Right renal cortex interstitium (tissue), 3 donors: ENCODE measurements around the gene CX3CR1. TPM values are rescaled to one million over a fixed set of nuclear protein-coding genes. Genes with fewer than 3 reads are reported as not detected.
"Not testable (repeated sequence)": the region's sequence is repeated elsewhere in the genome, so short reads cannot be mapped to it uniquely, and the experiment has no call there.

Experiments used
- DNase-seq, 3 donors: peaks; one replicate each; pipeline ENCODE4 v3.0.0-alpha.2; 2013; ENCODE audit warnings: low read depth in 3 of 3, low spot score in 2 of 3
- polyA plus RNA-seq, 3 donors: library from polyadenylated mRNA; unstranded; fragments of 120-200 nt; gene quantifications; one replicate each; pipeline ENCODE4 v1.2.1, GENCODE V29; 2013; ENCODE audit not compliant: insufficient read length in 3 of 3

CX3CR1 gene
- polyA plus RNA-seq, 3 donors, result 4.8 to 5.9 (median 4.9) TPM

- DNase-seq, result no peak
These were observed 11.3 kb downstream of the CX3CR1 start for GRCh38 chr3:39268549-39268900.

- no peak for DNase-seq
These were observed 11.9 kb downstream of the CX3CR1 start for GRCh38 chr3:39267631-39268548.

GRCh38 chr3:39264053-39264452 is 15.8 kb downstream of the CX3CR1 start:
- no peak for DNase-seq

GRCh38 chr3:39263576-39263975 is 16.3 kb downstream of the CX3CR1 start:
- no peak for DNase-seq

DNA sequence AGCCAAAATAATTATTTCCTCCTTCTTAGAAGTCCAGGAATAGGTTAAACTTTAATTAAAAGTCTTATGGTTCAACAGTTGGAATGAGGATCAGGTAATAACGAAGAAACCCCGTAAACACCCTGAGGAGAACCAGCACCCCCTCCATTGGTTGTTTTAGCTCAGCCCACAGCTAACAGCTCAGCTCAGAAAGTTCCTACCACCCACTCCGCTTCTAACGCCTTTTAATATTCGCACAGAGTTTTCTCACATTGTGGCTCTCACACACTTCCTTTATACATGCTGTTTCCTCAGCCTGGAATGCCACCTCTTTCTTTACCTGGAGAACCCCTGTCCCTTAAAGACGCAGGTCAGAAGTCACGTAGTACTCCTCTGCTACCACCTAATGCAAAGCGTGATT is 17.0 kb downstream of the CX3CR1 start:
- DNase-seq, result no peak

DNA sequence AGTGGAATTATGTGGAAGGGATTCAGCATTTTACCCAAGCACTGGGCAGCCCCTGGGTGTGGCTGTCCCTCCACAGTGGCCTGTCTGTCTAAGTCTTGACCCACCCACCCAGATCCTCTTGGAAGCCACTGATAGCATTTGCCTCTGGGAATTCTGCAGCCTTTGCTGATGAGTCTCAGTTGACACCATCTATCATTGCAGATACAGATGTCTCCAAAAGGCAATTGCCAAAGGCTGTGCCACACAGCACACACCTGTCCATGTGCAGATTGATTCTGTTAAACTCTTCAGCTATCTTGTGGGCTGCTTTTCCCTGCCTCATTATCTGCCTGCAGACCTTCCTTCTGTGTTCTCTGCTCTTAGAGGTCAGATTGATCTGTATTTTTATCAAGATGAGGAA is 18.1 kb downstream of the CX3CR1 start:
- DNase-seq, result no peak

DNA sequence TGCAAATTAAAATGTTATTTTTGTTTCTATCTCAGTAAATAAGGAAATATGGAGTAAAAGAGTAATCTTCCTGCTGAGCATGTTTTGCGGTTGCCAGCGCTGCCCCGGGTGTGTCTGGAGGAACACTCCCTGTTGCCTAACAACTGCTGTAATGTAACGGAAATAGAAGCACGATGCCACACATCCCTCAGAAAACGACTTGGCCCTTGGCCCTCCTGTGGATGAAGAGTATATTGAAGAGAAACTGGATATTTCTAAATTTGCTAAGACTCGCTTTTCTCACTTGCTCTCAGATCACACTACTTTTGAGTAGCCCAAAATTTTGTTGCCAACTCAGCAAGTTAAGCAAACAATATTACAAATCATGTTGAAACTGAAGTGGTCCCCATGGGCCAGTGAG is 18.9 kb downstream of the CX3CR1 start:
- DNase-seq, result peak in 1 of 3 donors; percentile 21

GRCh38 chr3:39260318-39260717 is 19.5 kb downstream of the CX3CR1 start:
- DNase-seq, result no peak

GRCh38 chr3:39255503-39256325 is 24.1 kb downstream of the CX3CR1 start:
- no peak for DNase-seq

- DNase-seq, result no peak
These were observed 24.9 kb downstream of the CX3CR1 start for GRCh38 chr3:39254806-39255449.

- DNase-seq, result no peak
These were observed 28.3 kb downstream of the CX3CR1 start for GRCh38 chr3:39251576-39251975.

DNA sequence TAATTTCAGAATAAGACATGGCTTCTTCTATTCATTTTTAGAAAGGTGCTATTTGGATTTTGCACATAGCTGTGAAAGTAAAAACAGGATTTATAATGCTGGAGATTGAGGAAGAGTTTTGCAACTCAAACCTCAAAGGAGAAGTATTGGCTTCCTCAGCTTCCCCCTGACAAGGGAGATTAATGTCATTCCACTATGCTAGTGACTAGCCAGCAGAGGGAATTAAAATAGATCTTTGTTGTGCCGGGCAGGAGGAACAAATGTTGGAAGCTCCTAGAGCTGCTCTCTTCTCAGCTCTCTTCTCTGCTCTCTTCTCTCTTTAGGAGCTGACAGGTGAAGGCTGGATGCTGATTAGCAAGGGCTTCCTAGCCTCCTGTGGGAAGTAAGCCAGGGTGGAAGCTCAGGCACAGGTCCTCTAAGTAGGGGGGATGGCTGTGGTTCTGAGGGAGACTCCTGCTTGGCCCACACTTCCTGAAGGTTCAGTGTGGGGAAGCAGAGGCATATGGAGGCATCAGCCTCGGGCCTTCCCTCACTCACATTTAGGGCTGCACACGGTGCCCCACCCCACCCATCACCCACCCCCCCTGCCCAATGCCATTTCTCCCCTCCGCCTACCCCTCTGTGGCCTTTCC is 29.6 kb downstream of the CX3CR1 start:
- DNase-seq, result no peak

GRCh38 chr3:39249453-39250115 is 30.3 kb downstream of the CX3CR1 start:
- DNase-seq, result no peak

- DNase-seq, result no peak
These were observed 38.3 kb downstream of the CX3CR1 start for GRCh38 chr3:39241561-39241960.

- no peak for DNase-seq
These were observed 42.8 kb downstream of the CX3CR1 start for GRCh38 chr3:39237027-39237426.

- DNase-seq, result no peak
These were observed 45.2 kb downstream of the CX3CR1 start for GRCh38 chr3:39234651-39235050.

- no peak for DNase-seq
These were observed 47.0 kb downstream of the CX3CR1 start for GRCh38 chr3:39232859-39233258.

DNA sequence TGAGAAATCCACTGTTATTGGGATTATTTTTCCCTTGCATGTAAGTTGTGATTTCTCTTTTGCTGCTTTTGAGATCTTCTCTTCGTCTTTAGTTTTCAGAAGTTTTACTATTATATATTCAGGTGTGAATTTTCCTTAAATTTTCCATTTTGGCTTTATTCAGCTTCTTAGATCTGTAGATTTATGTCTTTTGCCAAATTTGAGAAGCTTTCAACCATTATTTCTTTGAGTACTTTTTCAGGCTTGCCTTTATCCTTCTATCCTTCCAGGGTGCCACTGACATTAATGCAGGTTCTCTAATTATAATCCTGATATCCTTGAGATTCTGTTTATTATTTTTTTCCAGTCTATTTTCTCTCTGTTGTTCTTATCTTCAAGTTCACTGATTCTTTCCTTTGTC is 49.4 kb downstream of the CX3CR1 start:
- no peak for DNase-seq

- DNase-seq, result no peak
These were observed 51.3 kb downstream of the CX3CR1 start for GRCh38 chr3:39228496-39228895.

DNA sequence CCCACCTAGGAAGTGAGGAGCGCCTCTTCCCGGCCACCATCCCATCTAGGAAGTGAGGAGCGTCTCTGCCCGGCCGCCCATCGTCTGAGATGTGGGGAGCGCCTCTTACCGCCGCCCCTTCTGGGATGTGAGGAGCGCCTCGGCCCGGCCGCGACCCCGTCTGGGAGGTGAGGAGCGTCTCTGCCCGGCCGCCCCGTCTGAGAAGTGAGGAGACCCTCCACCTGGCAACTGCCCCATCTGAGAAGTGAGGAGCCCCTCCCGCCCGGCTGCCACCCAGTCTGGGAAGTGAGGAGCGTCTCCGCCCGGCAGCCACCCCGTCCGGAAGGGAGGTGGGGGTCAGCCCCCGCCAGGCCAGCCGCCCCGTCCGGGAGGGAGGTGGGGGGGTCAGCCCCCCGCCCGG is 52.2 kb downstream of the CX3CR1 start:
- DNase-seq, result not testable (repeated sequence)
